K562 (cell line): ENCODE results near the gene CDC20. TPM values are rescaled to one million over a fixed set of nuclear protein-coding genes. Genes with fewer than 3 reads are reported as not detected.

ENCODE experiments used
- BCLAF1 ChIP-seq, 2 experiments: fragments of 450-650 bp in 1 of 2; IDR thresholded peaks; 2 replicates each; pipeline ENCODE4 v1.6.1; 2011 to 2017; ENCODE audit warnings: low read depth in 2 of 2, antibody characterized with exemption in 1 of 2, borderline replicate concordance in 1 of 2, low read length in 1 of 2, mild to moderate bottlenecking in 1 of 2, mixed read lengths in 1 of 2; ENCODE audit not compliant: control insufficient read depth in 1 of 2
- E4F1 ChIP-seq: fragments of 250-450 bp; sonication (Bioruptor Pico); IDR thresholded peaks from 2 replicates; pipeline ENCODE4 v1.5.0; 2021; ENCODE audit warnings: mild to moderate bottlenecking, borderline replicate concordance
- EZH2 ChIP-seq: IDR thresholded peaks from 2 replicates; pipeline ENCODE4 v1.6.1; 2012; ENCODE audit warnings: low read depth, mild to moderate bottlenecking, inconsistent platforms, low read length, borderline replicate concordance
- GTF2B ChIP-seq: IDR thresholded peaks from 2 replicates; pipeline ENCODE4 v1.6.1; 2011; ENCODE audit not compliant: insufficient read length; ENCODE audit errors: extremely low read depth
- GTF3C2 ChIP-seq: IDR thresholded peaks from 3 replicates; pipeline ENCODE4 v1.6.1; 2011; ENCODE audit warnings: borderline replicate concordance, mild to moderate bottlenecking, moderate library complexity; ENCODE audit not compliant: insufficient read length; ENCODE audit errors: extremely low read depth
- PURB ChIP-seq: sonication (generic); formaldehyde crosslinking; IDR thresholded peaks from 2 replicates; pipeline ENCODE4 v1.9.0; 2021; ENCODE audit warnings: low read depth, mild to moderate bottlenecking, missing genetic modification reagents
- SMARCE1 ChIP-seq: fragments of 450-650 bp; IDR thresholded peaks from 2 replicates; pipeline ENCODE4 v1.7.1; 2016; ENCODE audit warnings: mild to moderate bottlenecking
- THRA ChIP-seq: fragments of 450-650 bp; IDR thresholded peaks from 2 replicates; pipeline ENCODE4 v1.6.1; 2017; ENCODE audit warnings: mild to moderate bottlenecking, moderate library complexity
- ZNF717 ChIP-seq: fragments of 250-450 bp; sonication (Bioruptor Pico); IDR thresholded peaks from 2 replicates; pipeline ENCODE4 v1.5.0; 2021
- polyA plus RNA-seq, 8 experiments: library from polyadenylated mRNA; depleted of rRNA in 4 of 8; stranded (reverse) in 5 of 8; unstranded in 3 of 8; fragments of >200 nt; fragmentation: Nextera tagmentation in 2 of 8; fragmentation: Illumina TruSeq in 1 of 8; extraction: Ambion mirVana in 2 of 8; extraction: Trizol in 1 of 8; gene quantifications; 2 replicates each; pipeline versions ENCODE4 v1.2.1 to v1.2.3, GENCODE V29; 2011 to 2014; ENCODE audit warnings: inconsistent platforms in 1 of 8, missing spikeins in 1 of 8
- total RNA-seq, 7 experiments: library from RNA; depleted of rRNA in 6 of 7; stranded (reverse); fragments of >200 nt in 6 of 7; fragmentation: Illumina TruSeq in 2 of 7; extraction: Trizol in 2 of 7; gene quantifications; 2 replicates each; pipeline versions ENCODE4 v1.2.1 to v1.2.3, GENCODE V29; 2011 to 2021; ENCODE audit warnings: low replicate concordance in 1 of 7

The CDC20 gene
- total and polyA plus RNA-seq, 9 of the 15 experiments (the other 6 are each of a cell fraction or from before 2014, with no cell fraction given) = 45.2 to 224 (median 121) TPM

- no peak for TF ChIP-seq GTF2B
- no peak for TF ChIP-seq SMARCE1
- TF ChIP-seq PURB = no peak
- no peak for TF ChIP-seq GTF3C2
- TF ChIP-seq THRA = no peak
- no peak for TF ChIP-seq E4F1
- TF ChIP-seq EZH2 = no peak
- TF ChIP-seq ZNF717 = no peak
- no peak for TF ChIP-seq BCLAF1 (IDR thresholded peaks at IDR 0.05; ENCODE audit: borderline replicate concordance in 1 of 2, control insufficient read depth in 1 of 2, low read depth in 2 of 2, low read length in 1 of 2)
Observed at GRCh38 chr1:43358746-43359693, at the start of gene CDC20 (continued).
